ENCODE results near the gene CLIC4. TPM values are rescaled to one million over a fixed set of nuclear protein-coding genes. Genes with fewer than 3 reads are reported as not detected.
A peak's percentile ranks its signal among the peaks of the same experiment; 100 is the strongest.

CLIC4 gene
- total and polyA plus RNA-seq, 9 of the 15 experiments (the other 6 are each of a cell fraction or from before 2014, with no cell fraction given), result 16.0 to 67.5 (median 38.4) TPM

- no peak for TF ChIP-seq BACH1 (tag; IDR thresholded peaks at IDR 0.05)
- 0 out of 2 replicates have a peak, but pooled peaks have one; percentile 14 for TF ChIP-seq CEBPZ (IDR thresholded peaks at IDR 0.05; ENCODE audit: borderline replicate concordance, low read depth, low read length)
- no peak for TF ChIP-seq PTBP1 (IDR thresholded peaks at IDR 0.05; ENCODE audit: low read depth, low read length)
- no peak for TF ChIP-seq ZBTB5 (IDR thresholded peaks at IDR 0.05)
Measured at GRCh38 chr1:24892188-24893153, 147.2 kb downstream of the CLIC4 start (continued).

Measured in K562 (cell line).